AG04449 (cell line): ENCODE data around the gene SYTL3.

Experiments used
- CTCF ChIA-PET: fragments of 350-600 bp; formaldehyde crosslinking; extraction: SDS; loops from one replicate; lab custom pipeline; 2021; ENCODE audit warnings: antibody characterized with exemption; lab: Yijun Ruan, JAX
- POLR2A ChIA-PET: fragments of 400-600, 350-600 bp; formaldehyde crosslinking; extraction: SDS; loops from one replicate; lab custom pipeline; 2020; ENCODE audit warnings: antibody characterized with exemption, inconsistent platforms; lab: Yijun Ruan, JAX
- DNase-seq: peaks from one replicate; pipeline ENCODE4 v3.0.0-alpha.2; 2010; ENCODE audit warnings: low read depth, low spot score
- H3K4me3 ChIP-seq: 2 replicates; pipeline ENCODE4 v1.5.1; 2011; ENCODE audit warnings: low read depth, mild to moderate bottlenecking, control low read depth, low read length
- CTCF ChIP-seq: IDR thresholded peaks from one replicate; pipeline ENCODE4 v1.5.1; 2011; ENCODE audit warnings: mild to moderate bottlenecking, moderate library complexity, low read length, control low read depth, inconsistent platforms; ENCODE audit not compliant: insufficient read depth; ENCODE audit errors: missing control alignments

Gene SYTL3

GRCh38 chr6:158805698-158806377 lies 156.0 kb downstream of the SYTL3 start:
- DNase-seq = no peak
- no peak overlapping the region for H3K4me3 ChIP-seq
- POLR2A ChIA-PET = no interaction called here
- TF ChIP-seq CTCF = no peak
- CTCF ChIA-PET = no interaction called here

- no peak for DNase-seq
- ChIA-PET POLR2A (no interaction called here), CTCF (no interaction called here)
- H3K4me3 ChIP-seq = no peak overlapping the region
- TF ChIP-seq CTCF = no peak
Measured at GRCh38 chr6:158807515-158808441, 157.9 kb downstream of the SYTL3 start.

GRCh38 chr6:158808442-158808833 lies 158.6 kb downstream of the SYTL3 start:
- no peak overlapping the region for H3K4me3 ChIP-seq
- POLR2A ChIA-PET = no interaction called here
- no peak for DNase-seq

GRCh38 chr6:158808941-158809678 lies 159.3 kb downstream of the SYTL3 start:
- POLR2A ChIA-PET = no interaction called here
- TF ChIP-seq CTCF = no peak
- no peak overlapping the region for H3K4me3 ChIP-seq
- CTCF ChIA-PET = interaction anchor here (0.5 to 1.3 kb wide), 4 partner anchors 10 to 633 kb away, joined by 3 read pairs; no protein-coding TSS in a partner anchor
- no peak for DNase-seq

More at GRCh38 chr6:158808442-158808833, 158.6 kb downstream of the SYTL3 start:
- CTCF ChIA-PET = interaction anchor here (1.2 kb wide), 1 partner anchor 9 kb away, joined by 3 read pairs; no protein-coding TSS in a partner anchor
- TF ChIP-seq CTCF = no peak

GRCh38 chr6:158810155-158811095 lies 160.6 kb downstream of the SYTL3 start:
- no peak for TF ChIP-seq CTCF
- no peak for DNase-seq
- CTCF ChIA-PET = interaction anchor here (1.3 to 1.8 kb wide), 2 partner anchors 9 to 106 kb away, joined by 3 to 6 read pairs; no protein-coding TSS in a partner anchor
- no peak overlapping the region for H3K4me3 ChIP-seq
- POLR2A ChIA-PET = no interaction called here
